ENCODE data around the gene OR2T27.

- TF ChIP-seq POLR2A (IDR thresholded peaks at IDR 0.05; ENCODE audit: low read depth, low read length) = no peak
- no peak for TF ChIP-seq MAFK (IDR thresholded peaks at IDR 0.05; ENCODE audit: low read depth, low read length)
- TF ChIP-seq MAZ (IDR thresholded peaks at IDR 0.05; ENCODE audit: borderline replicate concordance, low read depth, low read length) = no peak
- TF ChIP-seq, protein P1, sequence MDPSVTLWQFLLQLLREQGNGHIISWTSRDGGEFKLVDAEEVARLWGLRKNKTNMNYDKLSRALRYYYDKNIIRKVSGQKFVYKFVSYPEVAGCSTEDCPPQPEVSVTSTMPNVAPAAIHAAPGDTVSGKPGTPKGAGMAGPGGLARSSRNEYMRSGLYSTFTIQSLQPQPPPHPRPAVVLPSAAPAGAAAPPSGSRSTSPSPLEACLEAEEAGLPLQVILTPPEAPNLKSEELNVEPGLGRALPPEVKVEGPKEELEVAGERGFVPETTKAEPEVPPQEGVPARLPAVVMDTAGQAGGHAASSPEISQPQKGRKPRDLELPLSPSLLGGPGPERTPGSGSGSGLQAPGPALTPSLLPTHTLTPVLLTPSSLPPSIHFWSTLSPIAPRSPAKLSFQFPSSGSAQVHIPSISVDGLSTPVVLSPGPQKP (IDR thresholded peaks at IDR 0.05; ENCODE audit: borderline replicate concordance, low read depth, low read length) = no peak
- TF ChIP-seq SMC3 (IDR thresholded peaks at IDR 0.05; ENCODE audit: low read depth, low read length) = no peak
- TF ChIP-seq, protein P2, sequence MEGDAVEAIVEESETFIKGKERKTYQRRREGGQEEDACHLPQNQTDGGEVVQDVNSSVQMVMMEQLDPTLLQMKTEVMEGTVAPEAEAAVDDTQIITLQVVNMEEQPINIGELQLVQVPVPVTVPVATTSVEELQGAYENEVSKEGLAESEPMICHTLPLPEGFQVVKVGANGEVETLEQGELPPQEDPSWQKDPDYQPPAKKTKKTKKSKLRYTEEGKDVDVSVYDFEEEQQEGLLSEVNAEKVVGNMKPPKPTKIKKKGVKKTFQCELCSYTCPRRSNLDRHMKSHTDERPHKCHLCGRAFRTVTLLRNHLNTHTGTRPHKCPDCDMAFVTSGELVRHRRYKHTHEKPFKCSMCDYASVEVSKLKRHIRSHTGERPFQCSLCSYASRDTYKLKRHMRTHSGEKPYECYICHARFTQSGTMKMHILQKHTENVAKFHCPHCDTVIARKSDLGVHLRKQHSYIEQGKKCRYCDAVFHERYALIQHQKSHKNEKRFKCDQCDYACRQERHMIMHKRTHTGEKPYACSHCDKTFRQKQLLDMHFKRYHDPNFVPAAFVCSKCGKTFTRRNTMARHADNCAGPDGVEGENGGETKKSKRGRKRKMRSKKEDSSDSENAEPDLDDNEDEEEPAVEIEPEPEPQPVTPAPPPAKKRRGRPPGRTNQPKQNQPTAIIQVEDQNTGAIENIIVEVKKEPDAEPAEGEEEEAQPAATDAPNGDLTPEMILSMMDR (conservative IDR thresholded peaks at IDR 0.05; ENCODE audit: low read depth, low read length) = no peak
- TF ChIP-seq RAD21 (IDR thresholded peaks at IDR 0.05; ENCODE audit: low read length) = no peak
- no peak for TF ChIP-seq FOS (IDR thresholded peaks at IDR 0.05; ENCODE audit: low read depth, low read length)
- no peak for TF ChIP-seq RCOR1 (IDR thresholded peaks at IDR 0.05; ENCODE audit: insufficient replicate concordance, low read length)
- TF ChIP-seq USF2 (IDR thresholded peaks at IDR 0.05; ENCODE audit: low read depth, low read length) = no peak
- no peak for TF ChIP-seq MXI1 (IDR thresholded peaks at IDR 0.05; ENCODE audit: borderline replicate concordance, low read depth, low read length)
- no peak for TF ChIP-seq RFX5 (IDR thresholded peaks at IDR 0.05; ENCODE audit: low read depth, low read length)
- TF ChIP-seq CEBPB (IDR thresholded peaks at IDR 0.05; ENCODE audit: low read depth, low read length) = no peak
- no peak for TF ChIP-seq NFE2L2 (IDR thresholded peaks at IDR 0.05; ENCODE audit: low read depth, low read length)
Observed at GRCh38 chr1:248697907-248698306, 42.6 kb upstream of the OR2T27 start.

All from IMR-90 (cell line).